GM18498 (cell line): ENCODE results near the gene CLIC6.

ENCODE experiments used
- ATAC-seq: cut with Tn5 transposase; IDR thresholded peaks from one replicate; pipeline ENCODE4 v1.9.1; 2021; ENCODE audit warnings: mild to moderate bottlenecking, moderate library complexity; ENCODE audit not compliant: unreplicated experiment

Gene CLIC6

GRCh38 chr21:34762786-34763185 lies 94.0 kb downstream of the CLIC6 start:
- no peak for ATAC-seq

GRCh38 chr21:34764715-34765284 lies 96.0 kb downstream of the CLIC6 start:
- ATAC-seq: no peak

- no peak for ATAC-seq
Observed at GRCh38 chr21:34765619-34766018, 96.8 kb downstream of the CLIC6 start.

- no peak for ATAC-seq
Observed at GRCh38 chr21:34766862-34767261, 98.1 kb downstream of the CLIC6 start.
